IPS-15b (cell line): ENCODE data around the gene PSEN2.
A peak's percentile ranks its signal among the peaks of the same experiment; 100 is the strongest.

Experiments
- H3K27me3 ChIP-seq: one replicate; pipeline ENCODE4 v1.6.1; 2013; ENCODE audit warnings: low read length; ENCODE audit not compliant: control insufficient read depth, insufficient read depth
- H3K36me3 ChIP-seq: one replicate; pipeline ENCODE4 v1.6.1; 2013; ENCODE audit warnings: low read length; ENCODE audit not compliant: control insufficient read depth, insufficient read depth
- H3K4me1 ChIP-seq: one replicate; pipeline ENCODE4 v1.6.1; 2013; ENCODE audit warnings: mild to moderate bottlenecking, low read length; ENCODE audit not compliant: control insufficient read depth, insufficient read depth
- H3K4me3 ChIP-seq: one replicate; pipeline ENCODE4 v1.5.1; 2013; ENCODE audit warnings: low read depth, low read length
- H3K9ac ChIP-seq: one replicate; pipeline ENCODE4 v1.6.1; 2013; ENCODE audit warnings: low read depth, mild to moderate bottlenecking, low read length
- H3K9me3 ChIP-seq: one replicate; pipeline ENCODE4 v1.6.1; 2013; ENCODE audit warnings: mild to moderate bottlenecking, low read length; ENCODE audit not compliant: control insufficient read depth, insufficient read depth

The PSEN2 gene

GRCh38 chr1:226868726-226869125, 1.7 kb upstream of the PSEN2 start:
- Histone ChIP-seq H3K36me3 (no peaks in the 10 kb centered on the region), H3K27me3 (peaks cover 5% of the 10 kb centered on the region), H3K4me3 (no peak overlapping the region), H3K9me3 (no peaks in the 10 kb centered on the region), H3K4me1 (no peaks in the 10 kb centered on the region), H3K9ac (no peak overlapping the region)

DNA sequence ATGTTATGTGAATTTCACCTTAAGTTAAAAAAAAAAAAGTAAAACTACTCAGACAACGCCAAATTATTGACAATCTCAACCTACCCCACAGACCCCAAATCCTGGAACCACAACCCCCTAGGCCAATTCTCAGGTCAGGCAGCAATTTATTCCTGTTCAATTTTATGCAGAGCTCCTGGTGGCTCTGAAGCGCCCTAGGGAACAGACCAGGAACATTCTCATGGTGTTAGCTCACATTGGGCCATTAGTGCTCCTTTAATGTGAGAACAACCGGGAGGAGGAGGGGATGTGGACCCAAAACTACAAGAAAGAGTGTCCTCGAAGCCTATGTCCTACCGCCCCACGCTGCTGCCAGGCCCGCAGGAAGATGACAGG, 403 bp upstream of the PSEN2 start:
- Histone ChIP-seq H3K4me3 (peak overlapping the region; percentile 43), H3K4me1 (no peaks in the 10 kb centered on the region), H3K27me3 (peaks cover 5% of the 10 kb centered on the region), H3K9ac (no peak overlapping the region), H3K9me3 (no peaks in the 10 kb centered on the region), H3K36me3 (no peaks in the 10 kb centered on the region)

DNA sequence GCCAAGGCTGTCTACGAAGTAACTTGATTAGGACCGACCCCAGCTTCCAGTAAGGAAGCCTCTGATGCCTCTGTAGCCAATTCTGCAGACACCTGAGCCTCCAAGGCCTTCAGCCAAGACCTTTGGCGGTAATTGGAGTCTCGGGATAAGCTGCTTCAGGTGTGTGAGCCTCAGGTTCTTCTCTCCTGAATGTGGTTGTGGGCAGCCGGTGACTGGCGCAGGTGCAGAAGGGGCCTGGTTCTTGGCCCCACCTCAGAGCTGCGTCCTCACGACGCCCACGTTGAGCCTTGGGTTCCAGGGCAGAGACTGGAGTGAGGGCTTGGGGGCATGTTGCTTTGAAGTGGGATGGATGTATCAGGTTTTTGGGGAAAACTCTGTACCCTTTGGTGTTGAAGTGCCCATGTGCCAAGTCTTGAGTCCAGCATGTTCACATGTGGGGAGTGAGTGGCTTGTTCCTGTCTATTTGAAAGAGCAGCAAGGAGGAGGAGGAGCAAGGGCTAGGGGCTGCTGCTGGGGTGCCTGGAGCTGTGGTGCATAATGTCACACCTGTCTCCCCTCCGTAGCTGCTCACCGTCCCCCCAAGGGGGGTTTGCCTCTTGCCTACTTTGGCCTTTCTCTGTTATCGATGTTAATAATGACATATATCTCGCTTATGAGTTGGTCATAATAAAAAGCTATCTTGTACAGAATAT, 1.4 kb downstream of the PSEN2 start:
- Histone ChIP-seq H3K9me3 (no peaks in the 10 kb centered on the region), H3K4me1 (peaks cover 4% of the 10 kb centered on the region), H3K9ac (no peak overlapping the region), H3K4me3 (no peak overlapping the region), H3K36me3 (no peaks in the 10 kb centered on the region), H3K27me3 (peaks cover 5% of the 10 kb centered on the region)

GRCh38 chr1:226872437-226872836, 2.0 kb downstream of the PSEN2 start:
- Histone ChIP-seq H3K27me3 (peaks cover 5% of the 10 kb centered on the region), H3K9ac (no peak overlapping the region), H3K9me3 (no peaks in the 10 kb centered on the region), H3K4me3 (no peak overlapping the region), H3K36me3 (no peaks in the 10 kb centered on the region), H3K4me1 (peaks cover 4% of the 10 kb centered on the region)

- Histone ChIP-seq H3K9ac (no peak overlapping the region), H3K9me3 (no peaks in the 10 kb centered on the region), H3K4me3 (no peak overlapping the region), H3K27me3 (peaks cover 5% of the 10 kb centered on the region), H3K36me3 (no peaks in the 10 kb centered on the region), H3K4me1 (peaks cover 4% of the 10 kb centered on the region)
These were observed 3.6 kb downstream of the PSEN2 start for GRCh38 chr1:226873771-226874578.

GRCh38 chr1:226874579-226875425, 4.4 kb downstream of the PSEN2 start:
- Histone ChIP-seq H3K4me1 (peaks cover 4% of the 10 kb centered on the region), H3K9me3 (no peaks in the 10 kb centered on the region), H3K4me3 (no peak overlapping the region), H3K36me3 (no peaks in the 10 kb centered on the region), H3K27me3 (peaks cover 5% of the 10 kb centered on the region), H3K9ac (no peak overlapping the region)

GRCh38 chr1:226875641-226876295, 5.4 kb downstream of the PSEN2 start:
- peaks cover 5% of the 10 kb centered on the region for H3K27me3 ChIP-seq
- H3K36me3 ChIP-seq: no peaks in the 10 kb centered on the region
- H3K9ac ChIP-seq: no peak overlapping the region
- no peaks in the 10 kb centered on the region for H3K9me3 ChIP-seq
- H3K4me1 ChIP-seq: peaks cover 4% of the 10 kb centered on the region
- no peak overlapping the region for H3K4me3 ChIP-seq

- Histone ChIP-seq H3K9ac (no peak overlapping the region), H3K9me3 (no peaks in the 10 kb centered on the region), H3K4me1 (peaks cover 4% of the 10 kb centered on the region), H3K27me3 (no peaks in the 10 kb centered on the region), H3K4me3 (no peak overlapping the region), H3K36me3 (no peaks in the 10 kb centered on the region)
These were observed 7.3 kb downstream of the PSEN2 start for GRCh38 chr1:226877669-226878068.

DNA sequence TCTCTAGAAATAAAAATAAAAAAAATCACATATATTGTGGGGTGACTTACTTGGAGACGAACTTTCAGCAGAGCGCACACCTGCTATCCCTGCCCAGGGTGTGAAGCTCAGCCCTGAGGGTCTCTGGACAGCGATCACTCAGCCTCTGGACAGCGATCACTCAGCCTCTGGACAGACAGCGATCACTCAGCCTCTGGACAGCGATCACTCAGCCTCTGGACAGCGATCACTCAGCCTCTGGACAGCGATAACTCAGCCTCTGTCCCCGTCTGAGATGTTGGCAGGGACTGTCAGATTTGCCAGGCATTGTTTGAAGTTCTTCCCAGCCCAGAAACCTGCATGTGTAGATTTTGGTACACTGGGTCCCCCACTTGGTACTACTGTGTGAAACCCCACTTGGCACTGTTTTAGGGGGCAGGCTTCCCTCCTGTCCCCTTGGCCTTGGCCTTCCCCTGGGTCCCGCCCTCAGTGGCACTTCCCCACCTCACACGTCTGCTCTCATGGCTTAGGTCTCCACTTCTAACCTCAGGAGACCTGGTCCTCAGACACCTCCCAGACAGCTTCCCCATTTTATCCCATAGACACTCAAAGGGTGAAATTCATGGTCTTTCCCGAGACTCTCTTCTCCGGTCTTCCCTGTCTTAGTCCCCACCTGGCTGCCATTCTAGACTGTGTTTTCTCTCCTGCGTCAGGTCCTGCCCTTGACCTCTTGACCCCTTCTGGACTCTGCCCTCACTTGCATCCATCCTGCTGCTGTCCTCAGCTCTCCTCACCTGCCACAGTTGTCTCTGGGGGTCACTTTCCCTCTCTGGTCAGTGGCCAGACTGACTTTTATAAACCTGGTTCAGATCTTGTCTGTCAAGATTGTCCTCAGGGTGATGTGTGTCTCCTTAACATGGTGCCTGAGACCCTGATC, 10.2 kb downstream of the PSEN2 start:
- H3K27me3 ChIP-seq: no peaks in the 10 kb centered on the region
- H3K36me3 ChIP-seq: peaks cover 5% of the 10 kb centered on the region
- no peaks in the 10 kb centered on the region for H3K9me3 ChIP-seq
- H3K4me1 ChIP-seq: peaks cover 2% of the 10 kb centered on the region
- H3K9ac ChIP-seq: no peak overlapping the region
- H3K4me3 ChIP-seq: no peak overlapping the region

DNA sequence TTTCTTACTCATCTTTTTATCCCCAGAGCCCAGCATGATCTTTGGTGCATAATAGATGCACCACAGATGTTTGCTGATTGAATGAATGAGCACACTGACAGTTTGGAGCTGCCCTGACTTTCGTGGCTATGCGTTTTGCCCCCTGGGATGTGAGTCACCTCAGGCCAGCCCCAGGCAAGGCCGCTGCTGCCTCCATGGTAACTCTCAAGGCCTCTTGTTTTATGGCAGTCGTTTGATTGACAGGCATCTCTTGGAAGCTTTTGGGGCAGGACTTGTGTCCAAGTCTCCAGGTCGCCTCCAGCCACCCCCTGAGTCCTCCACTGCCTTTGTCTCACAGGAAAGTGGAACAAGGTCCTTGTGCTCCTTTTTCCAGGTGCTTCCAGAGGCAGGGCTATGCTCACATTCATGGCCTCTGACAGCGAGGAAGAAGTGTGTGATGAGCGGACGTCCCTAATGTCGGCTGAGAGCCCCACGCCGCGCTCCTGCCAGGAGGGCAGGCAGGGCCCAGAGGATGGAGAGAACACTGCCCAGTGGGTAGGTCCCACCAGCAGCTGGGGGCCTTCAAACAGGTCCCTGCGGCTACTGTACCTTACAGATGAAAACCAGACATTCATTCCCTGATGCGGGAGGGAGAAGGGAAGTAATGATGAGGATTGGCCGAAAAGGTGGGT, 11.2 kb downstream of the PSEN2 start:
- peaks cover 5% of the 10 kb centered on the region for H3K36me3 ChIP-seq

More for the DNA sequence above, 11.2 kb downstream of the PSEN2 start:
- Histone ChIP-seq H3K4me3 (no peak overlapping the region), H3K27me3 (no peaks in the 10 kb centered on the region), H3K4me1 (no peaks in the 10 kb centered on the region), H3K9ac (no peak overlapping the region), H3K9me3 (no peaks in the 10 kb centered on the region)
